Measurements from ENCODE around the gene KAT7.
"Not testable (repeated sequence)": the region's sequence is repeated elsewhere in the genome, so short reads cannot be mapped to it uniquely, and the experiment has no call there.

The KAT7 gene

DNA sequence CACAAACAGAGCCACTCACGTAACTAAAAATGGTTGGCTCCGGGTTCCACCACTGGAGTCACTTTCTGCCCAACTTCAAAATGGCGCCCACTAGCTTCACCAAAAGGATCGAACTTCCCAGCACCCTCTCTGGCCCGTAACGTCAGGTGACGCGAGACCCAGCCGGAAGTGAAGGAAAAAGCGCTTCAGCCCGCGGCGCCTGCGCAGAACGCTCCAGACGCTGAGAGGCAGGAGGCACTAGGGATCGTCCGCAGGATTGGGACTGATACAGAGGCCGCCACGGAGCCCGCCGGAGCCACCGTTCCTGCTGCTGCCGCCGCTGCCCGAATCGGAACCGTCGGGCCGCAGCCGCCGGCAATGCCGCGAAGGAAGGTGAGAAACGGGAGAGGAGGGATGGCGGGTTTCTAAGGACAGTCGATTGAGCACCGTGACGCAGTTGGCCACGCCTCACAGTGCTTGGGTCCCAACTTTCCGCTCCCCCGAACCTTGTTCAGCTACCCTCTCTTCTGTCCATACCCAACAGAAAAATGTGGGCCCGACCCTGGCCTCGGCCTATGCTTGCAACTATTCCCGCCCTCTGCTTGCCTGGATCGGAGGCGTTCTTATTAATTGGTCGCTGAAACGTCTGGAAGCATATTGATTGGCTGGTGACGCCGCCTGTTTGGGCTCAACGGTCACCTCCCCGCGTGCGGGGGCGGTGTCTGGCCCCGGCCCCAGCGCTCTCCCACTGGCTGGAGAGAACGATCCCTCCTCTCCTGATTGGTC lies at the start of gene KAT7:
Gene KAT7 (plus strand): TSS at position 204 of the 765 bp plus-strand sequence. CDS start 154 bp downstream, at position 358.
- DNase-seq (ENCODE audit: low read depth), result peak; percentile 99

DNA sequence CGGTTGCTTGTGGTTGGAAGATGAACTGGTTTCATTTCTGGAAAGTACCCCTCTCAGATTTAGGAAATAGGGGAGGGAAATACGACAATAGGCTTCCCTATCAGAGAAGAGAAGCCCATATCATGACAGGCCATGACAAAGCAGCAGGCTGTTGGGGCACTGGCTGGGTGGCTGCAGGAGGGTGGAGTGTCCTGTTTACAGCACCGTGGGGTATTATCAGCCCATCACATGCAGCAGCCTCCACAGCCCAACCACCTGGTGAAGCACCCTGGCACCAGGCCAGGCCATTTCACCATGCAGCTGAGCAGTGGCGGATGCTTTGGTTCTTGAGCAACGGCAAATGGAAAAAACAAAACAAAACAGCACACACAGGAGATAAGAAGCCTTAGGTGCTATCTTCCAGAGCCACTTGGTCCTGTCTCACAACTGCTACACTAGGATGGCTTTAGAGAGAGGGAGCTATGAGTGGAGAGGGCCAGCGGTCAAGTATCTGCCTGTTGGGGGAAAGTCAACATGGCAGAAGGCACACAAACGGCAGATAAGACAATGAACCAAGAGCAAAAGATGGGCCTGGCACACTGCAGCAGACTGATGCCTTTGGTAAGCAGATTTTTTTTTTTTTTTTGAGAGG lies 48.7 kb upstream of the KAT7 start:
- peak; percentile 71 for DNase-seq (ENCODE audit: low read depth)

DNA sequence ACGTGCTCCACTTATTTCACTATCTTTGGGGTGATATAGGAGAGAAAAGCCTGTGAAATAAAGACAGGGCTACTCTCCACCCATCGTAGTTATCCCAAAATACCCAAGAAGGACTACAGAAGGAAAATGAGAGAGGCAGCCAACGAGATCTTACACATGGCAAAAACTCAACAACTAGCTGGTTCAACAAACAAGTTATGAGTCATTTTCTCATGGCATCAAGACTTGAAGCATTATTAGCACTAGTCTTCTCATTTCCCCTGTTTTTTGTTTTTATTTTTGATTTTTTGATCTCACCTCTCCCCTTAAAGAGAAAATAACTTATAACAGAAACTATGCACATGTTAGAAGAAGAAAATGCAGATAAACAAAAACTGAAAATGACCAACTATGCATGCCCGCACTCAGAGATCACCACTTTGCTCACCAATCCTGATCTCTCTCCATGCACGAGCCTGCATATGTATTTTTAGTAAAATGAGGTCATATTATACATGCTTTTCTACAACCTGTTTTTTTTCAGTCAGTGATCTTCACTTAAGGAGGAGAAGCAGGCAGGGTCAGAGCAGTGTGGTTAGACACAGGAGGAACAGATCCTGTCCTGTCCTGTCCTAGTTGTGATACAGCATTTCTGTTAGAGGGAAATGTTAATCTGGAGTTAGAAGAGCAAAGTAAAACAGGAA lies 47.3 kb upstream of the KAT7 start:
- DNase-seq (ENCODE audit: low read depth), result no peak

- DNase-seq (ENCODE audit: low read depth), result no peak
Observed at GRCh38 chr17:49741692-49742076, 46.8 kb upstream of the KAT7 start.

GRCh38 chr17:49742166-49742638 lies 46.3 kb upstream of the KAT7 start:
- DNase-seq (ENCODE audit: low read depth), result no peak

- no peak for DNase-seq (ENCODE audit: low read depth)
Observed at GRCh38 chr17:49745175-49746139, 43.0 kb upstream of the KAT7 start.

GRCh38 chr17:49746791-49747490 lies 41.5 kb upstream of the KAT7 start:
- no peak for DNase-seq (ENCODE audit: low read depth)

DNA sequence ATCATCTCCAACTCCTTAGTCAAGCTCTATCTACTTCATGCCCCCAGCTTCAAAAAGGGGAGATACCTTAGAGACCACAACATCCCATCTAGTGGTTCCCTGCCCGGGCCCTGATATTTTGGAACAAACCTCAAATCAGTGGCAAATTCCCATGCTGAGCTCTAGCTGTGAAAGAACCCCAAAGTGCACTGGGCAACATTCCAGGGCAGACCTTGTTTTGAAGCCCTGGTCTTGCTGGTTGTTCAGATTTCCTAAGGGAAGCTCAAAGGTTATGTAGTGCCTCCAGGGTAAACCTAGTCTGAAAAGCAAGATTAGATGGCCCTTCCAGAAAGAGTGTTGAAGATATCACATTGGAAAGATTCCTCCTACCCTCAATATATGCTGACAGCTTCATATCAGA lies 40.8 kb upstream of the KAT7 start:
- no peak for DNase-seq (ENCODE audit: low read depth)

DNA sequence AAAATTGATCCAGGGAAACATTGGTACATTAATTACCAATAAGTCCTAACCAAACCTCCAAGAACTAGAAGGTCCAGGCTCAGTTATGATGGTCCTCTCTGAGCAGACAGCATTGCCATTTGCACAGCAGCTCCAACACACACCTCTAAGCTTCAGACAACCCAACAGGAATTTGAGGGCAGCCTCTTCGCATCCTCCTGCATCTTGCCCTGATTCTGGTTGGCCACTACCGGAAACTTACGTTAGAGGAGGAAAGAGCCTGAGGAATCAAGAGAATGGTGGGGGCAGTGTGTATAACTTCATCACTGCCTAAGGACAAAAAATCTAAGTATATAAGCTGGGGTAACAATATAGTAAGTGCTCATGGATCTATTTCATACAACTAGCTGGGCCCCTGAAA lies 40.3 kb upstream of the KAT7 start:
- DNase-seq (ENCODE audit: low read depth), result no peak

GRCh38 chr17:49748791-49749190 lies 39.7 kb upstream of the KAT7 start:
- peak; percentile 41 for DNase-seq (ENCODE audit: low read depth)

DNA sequence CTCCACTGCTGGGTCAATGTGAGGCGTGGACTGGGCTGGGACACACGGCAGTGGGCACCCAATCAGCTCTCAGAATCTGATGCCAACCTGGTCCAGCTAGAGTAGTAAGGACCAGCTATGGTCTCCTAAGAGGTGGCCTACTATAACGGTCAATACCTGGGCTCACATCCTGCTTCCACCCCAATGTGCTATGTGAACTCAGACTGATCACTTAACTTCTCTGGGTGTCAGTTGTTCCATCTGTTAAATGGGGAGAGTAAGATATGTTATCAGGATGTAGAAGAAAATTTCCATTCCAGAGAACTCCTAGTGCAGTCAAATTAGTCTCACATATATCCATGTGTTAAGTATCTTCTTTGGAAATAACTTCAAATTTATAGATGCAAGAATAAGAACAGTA lies 38.8 kb upstream of the KAT7 start:
- no peak for DNase-seq (ENCODE audit: low read depth)

GRCh38 chr17:49752508-49752907 lies 36.0 kb upstream of the KAT7 start:
- DNase-seq (ENCODE audit: low read depth), result no peak

DNA sequence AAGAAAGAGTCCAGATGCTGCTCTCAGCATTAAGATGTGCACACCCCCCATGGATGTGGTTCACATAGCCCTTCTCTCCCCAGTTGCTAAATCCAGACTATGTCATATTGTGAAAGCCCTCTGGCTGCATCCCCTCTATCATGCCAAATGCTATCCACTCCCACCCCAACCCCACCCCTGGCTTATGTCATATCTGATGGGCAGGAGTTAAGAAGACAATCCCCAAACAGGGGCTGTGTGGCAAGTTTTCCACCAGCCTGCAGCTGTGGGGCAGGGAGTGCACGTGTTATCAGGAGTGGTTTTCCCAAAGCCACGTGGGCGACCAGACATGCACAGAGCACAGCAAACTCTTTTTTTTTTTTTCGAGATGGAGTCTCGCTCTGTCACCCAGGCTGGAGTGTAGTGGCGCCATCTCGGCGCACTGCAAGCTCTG lies 34.5 kb upstream of the KAT7 start:
- no peak for DNase-seq (ENCODE audit: low read depth)

GRCh38 chr17:49755663-49756283 lies 32.7 kb upstream of the KAT7 start:
- no peak for DNase-seq (ENCODE audit: low read depth)

- no peak for DNase-seq (ENCODE audit: low read depth)
Observed at GRCh38 chr17:49756323-49757150, 31.9 kb upstream of the KAT7 start.

DNA sequence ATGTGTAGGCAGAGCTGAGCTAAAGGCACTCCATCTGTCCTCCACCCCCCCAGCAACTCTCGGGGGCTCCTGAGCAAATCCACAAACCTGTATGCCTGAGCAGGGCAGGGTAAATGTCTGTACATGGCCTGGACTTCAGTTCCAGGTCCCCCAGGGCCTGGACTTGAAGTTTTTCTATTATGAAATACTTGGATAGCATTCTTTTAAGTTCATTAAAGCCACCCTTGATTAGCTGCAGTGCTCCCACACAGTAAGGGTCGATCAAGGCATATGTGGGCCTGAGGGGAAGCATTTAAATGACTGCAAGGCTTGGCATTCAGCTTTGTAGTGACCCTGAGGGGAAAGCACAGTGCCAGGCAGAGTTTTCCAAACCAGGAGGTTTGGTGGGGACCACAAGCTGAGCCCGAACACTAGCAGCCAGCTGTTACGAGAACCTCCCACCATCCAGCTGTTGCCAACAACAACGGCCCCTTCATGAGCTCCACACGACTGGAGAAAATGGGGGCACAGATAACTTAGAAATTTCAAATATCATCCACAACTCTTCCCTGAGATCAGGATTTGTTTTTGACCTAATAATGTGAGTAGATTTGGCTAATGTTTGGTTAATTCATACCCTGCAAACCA lies 31.2 kb upstream of the KAT7 start:
- DNase-seq (ENCODE audit: low read depth), result no peak

DNA sequence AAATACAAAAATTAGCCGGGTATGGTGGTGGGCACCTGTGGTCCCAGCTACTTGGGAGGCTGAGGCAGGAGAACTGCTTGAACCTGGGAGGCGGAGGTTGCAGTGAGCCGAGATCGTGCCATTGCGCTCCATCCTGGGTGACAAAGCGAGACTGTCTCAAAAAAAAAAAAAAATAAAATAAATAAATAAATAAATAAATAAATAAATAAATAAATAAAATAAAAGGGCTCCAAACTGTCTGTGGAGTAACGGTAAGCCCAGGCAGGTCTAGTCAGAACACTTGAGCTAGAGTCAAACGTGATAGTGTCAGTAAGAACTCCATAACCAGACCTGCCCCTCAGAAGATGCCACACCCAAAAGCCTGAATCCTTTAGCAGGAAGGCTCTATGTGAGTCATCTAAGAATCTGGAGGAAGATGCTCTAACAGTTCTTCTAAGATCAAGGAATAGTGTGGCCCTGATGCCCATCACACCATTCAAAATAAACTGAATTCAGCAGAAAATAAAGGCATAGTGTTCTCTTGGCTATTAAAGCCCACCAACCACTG lies 29.9 kb upstream of the KAT7 start:
- not testable (repeated sequence) for DNase-seq (ENCODE audit: low read depth)

DNA sequence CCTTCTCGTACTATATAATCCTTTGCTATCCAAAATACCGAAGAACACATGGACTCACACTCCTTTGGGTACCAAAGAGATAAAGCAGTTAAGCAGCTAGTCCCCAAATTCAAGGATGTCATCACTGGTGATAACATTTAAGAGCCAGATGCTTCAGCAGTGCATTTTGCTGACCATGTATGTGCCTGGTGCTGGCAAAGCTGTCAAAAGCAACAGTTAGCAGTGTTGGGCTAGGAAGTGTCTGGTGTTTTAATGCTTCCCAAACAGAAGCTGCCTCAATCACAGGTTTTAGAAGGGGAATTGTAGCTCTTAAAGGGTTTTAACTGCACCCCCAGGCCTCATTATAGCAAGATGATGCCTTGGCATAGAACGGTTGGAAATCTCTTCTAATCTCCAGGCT lies 29.3 kb upstream of the KAT7 start:
- DNase-seq (ENCODE audit: low read depth), result no peak

DNA sequence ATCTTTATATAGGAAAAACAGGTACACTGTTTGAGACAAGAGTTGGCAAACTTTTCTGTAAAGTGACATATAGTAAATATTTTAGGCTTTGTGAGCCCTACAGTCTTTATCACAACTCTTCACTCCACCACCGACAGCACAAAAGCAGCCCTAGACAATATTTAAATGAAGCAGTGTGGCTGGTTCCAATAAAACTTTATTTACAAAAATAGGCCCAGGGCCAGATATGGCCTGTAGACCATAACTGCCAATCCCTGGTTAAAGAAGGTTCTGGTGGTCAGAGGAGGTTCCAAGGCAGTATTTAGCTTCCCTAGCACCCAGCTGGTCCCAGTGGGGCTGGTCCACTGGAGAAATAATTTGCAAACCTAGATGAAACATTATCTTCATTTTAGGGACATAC lies 28.2 kb upstream of the KAT7 start:
- no peak for DNase-seq (ENCODE audit: low read depth)
